Measurements from ENCODE around the gene ZBTB11. TPM values are rescaled to one million over a fixed set of nuclear protein-coding genes. Genes with fewer than 3 reads are reported as not detected.

ZBTB11 gene
- total and polyA plus RNA-seq, 2 donors (not counting 3 experiments of a cell fraction or from before 2014, with no cell fraction given) = 4.2 to 15.8 TPM

DNA sequence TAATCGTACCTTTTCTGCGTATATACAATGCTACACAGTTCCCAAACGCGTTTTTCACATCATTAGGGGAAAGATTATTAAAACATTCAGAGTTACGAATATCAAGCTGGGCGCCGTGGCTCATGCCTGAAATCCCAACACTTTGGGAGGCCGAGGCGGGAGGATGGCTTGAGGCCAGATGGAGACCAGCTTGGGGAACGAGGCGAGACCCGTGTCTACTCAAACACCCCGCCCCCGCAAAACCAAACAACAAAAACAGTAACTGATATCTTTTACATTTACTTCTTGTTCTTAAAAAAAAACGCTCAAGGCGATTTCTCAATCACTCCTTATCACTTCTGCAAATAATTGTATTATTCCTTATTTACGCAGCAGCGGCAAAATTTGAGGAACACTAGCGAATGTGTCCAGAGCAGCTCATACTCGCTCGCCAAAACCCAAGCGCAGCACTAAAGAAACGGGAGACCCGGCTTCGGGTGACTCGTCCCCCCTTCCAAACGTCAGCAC lies 1.2 kb downstream of the ZBTB11 start:
- DNase-seq (ENCODE audit: low read depth, low spot score) (no peak), FAIRE-seq (no peak)
- H3K4me1 ChIP-seq (ENCODE audit: control insufficient read depth, extremely low read depth, insufficient read depth, low read length) = peaks cover 16% of the 10 kb centered on the region
- no peaks in the 10 kb centered on the region for H3K9me3 ChIP-seq (replicated peaks; ENCODE audit: control insufficient read depth, insufficient read depth, low read length)
- H3K27me3 ChIP-seq (ENCODE audit: control insufficient read depth in 2 of 2, insufficient read depth in 2 of 2, low read length in 2 of 2) = no peaks in the 10 kb centered on the region
- peaks cover 46% of the 10 kb centered on the region for H3K79me2 ChIP-seq (ENCODE audit: control insufficient read depth, insufficient read depth, low read length)
- H3K36me3 ChIP-seq (ENCODE audit: control insufficient read depth in 2 of 2, extremely low read depth in 1 of 2, insufficient read depth in 2 of 2, low read length in 2 of 2) = peaks cover 3 to 5% of the 10 kb centered on the region in 2 experiments
- no TSS peak for BruUV-seq (replicated peaks)
- H3K9me1 ChIP-seq (replicated peaks; ENCODE audit: control insufficient read depth, extremely low read depth, insufficient read depth, low read length) = no peaks in the 10 kb centered on the region
- peak overlapping the region; percentile 67 to 80 (median 76) for H3K4me3 ChIP-seq (replicated peaks in 1 of 3; ENCODE audit: insufficient read depth in 1 of 3, low read depth in 1 of 3, low read length in 3 of 3)
- intact Hi-C loops (cut with micrococcal nuclease) (loop anchor here (5.0 kb wide), 1 partner anchor 1273 kb away; the partner anchor contains the start of genes LNP1 and TOMM70), dilution Hi-C loops (cut with MboI; ENCODE audit: extremely low pct_ligation_motif_present, low sequenced_read_pairs) (no loop called here)
- CTCF ChIA-PET = interaction anchor here (0.7 to 2.8 kb wide), 6 partner anchors 9 to 102 kb away, joined by 3 to 11 read pairs (median 4); partner anchors contain the start of genes CEP97 and PCNP
- POLR2A ChIA-PET = interaction anchor here (0.8 to 3.4 kb wide), 3 partner anchors 10 to 102 kb away, joined by 3 to 19 read pairs (median 3); partner anchors contain the start of genes CEP97, PCNP and RPL24
- peak overlapping the region; percentile 77 for H3K9ac ChIP-seq (replicated peaks; ENCODE audit: extremely low read depth, insufficient read depth, low read length)
- H3K4me2 ChIP-seq (ENCODE audit: insufficient read depth, low read length) = peak overlapping the region; percentile 72
- peak overlapping the region; percentile 51 for H3K27ac ChIP-seq (ENCODE audit: insufficient read depth, low read depth, low read length)
- TF ChIP-seq MYC (IDR thresholded peaks at IDR 0.05; ENCODE audit: low read depth, low read length) (no peak), POLR2A (IDR thresholded peaks at IDR 0.05; ENCODE audit: low read depth, low read length) (peak; percentile 49), FOS (IDR thresholded peaks at IDR 0.05; ENCODE audit: borderline replicate concordance, insufficient read depth, low read length) (no peak), GATA2 (IDR thresholded peaks at IDR 0.05; ENCODE audit: insufficient read depth, insufficient read length, low read depth, low read length) (no peak)
- no peaks in the 10 kb centered on the region for H4K20me1 ChIP-seq (replicated peaks; ENCODE audit: control insufficient read depth, extremely low read depth, insufficient read depth, low read length)
- H2AFZ ChIP-seq (ENCODE audit: low read depth, low read length) = peak overlapping the region; percentile 56

DNA sequence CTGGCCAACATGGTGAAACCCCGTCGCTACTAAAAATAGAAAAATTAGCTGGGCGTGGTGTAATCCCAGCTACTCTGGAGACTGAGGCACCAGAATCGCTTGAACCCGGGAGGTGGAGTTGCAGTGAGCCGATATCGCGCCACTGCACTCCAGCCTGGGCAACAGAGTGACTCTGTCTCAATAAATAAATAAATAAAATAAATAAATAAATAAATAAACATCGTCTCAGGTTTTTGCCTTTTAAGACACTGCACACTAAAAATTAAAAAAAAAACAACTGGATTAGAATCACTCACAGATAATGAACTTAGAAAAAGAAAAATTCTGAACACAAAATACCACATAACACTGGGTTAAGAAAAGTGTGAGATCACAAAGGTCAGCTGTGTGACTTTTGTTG lies 2.4 kb downstream of the ZBTB11 start:
- Histone ChIP-seq H2AFZ (ENCODE audit: low read depth, low read length) (no peak overlapping the region), H3K27me3 (ENCODE audit: control insufficient read depth in 2 of 2, insufficient read depth in 2 of 2, low read length in 2 of 2) (no peaks in the 10 kb centered on the region), H3K4me1 (ENCODE audit: control insufficient read depth, extremely low read depth, insufficient read depth, low read length) (peaks cover 16% of the 10 kb centered on the region), H3K9me3 (replicated peaks; ENCODE audit: control insufficient read depth, insufficient read depth, low read length) (no peaks in the 10 kb centered on the region), H3K9me1 (replicated peaks; ENCODE audit: control insufficient read depth, extremely low read depth, insufficient read depth, low read length) (no peaks in the 10 kb centered on the region), H3K9ac (replicated peaks; ENCODE audit: extremely low read depth, insufficient read depth, low read length) (no peak overlapping the region), H3K36me3 (ENCODE audit: control insufficient read depth in 2 of 2, extremely low read depth in 1 of 2, insufficient read depth in 2 of 2, low read length in 2 of 2) (peaks cover 0 to 1% of the 10 kb centered on the region in 2 experiments), H3K79me2 (ENCODE audit: control insufficient read depth, insufficient read depth, low read length) (peaks cover 43% of the 10 kb centered on the region), H3K27ac (ENCODE audit: insufficient read depth, low read depth, low read length) (no peak overlapping the region), H3K4me2 (ENCODE audit: insufficient read depth, low read length) (peak overlapping the region; percentile 72), H3K4me3 (replicated peaks in 1 of 3; ENCODE audit: insufficient read depth in 1 of 3, low read depth in 1 of 3, low read length in 3 of 3) (no peak overlapping the region), H4K20me1 (replicated peaks; ENCODE audit: control insufficient read depth, extremely low read depth, insufficient read depth, low read length) (no peaks in the 10 kb centered on the region)
- intact Hi-C loops (cut with micrococcal nuclease) (no loop called here), dilution Hi-C loops (cut with MboI; ENCODE audit: extremely low pct_ligation_motif_present, low sequenced_read_pairs) (no loop called here)
- TF ChIP-seq MYC (IDR thresholded peaks at IDR 0.05; ENCODE audit: low read depth, low read length) = no peak
- no peak for TF ChIP-seq FOS (IDR thresholded peaks at IDR 0.05; ENCODE audit: borderline replicate concordance, insufficient read depth, low read length)
- TF ChIP-seq MAX (IDR thresholded peaks at IDR 0.05; ENCODE audit: insufficient read depth, insufficient read length) = no peak
- TF ChIP-seq JUN (IDR thresholded peaks at IDR 0.05; ENCODE audit: borderline replicate concordance, insufficient read depth, insufficient read length, low read depth) = no peak
- TF ChIP-seq, protein P1, sequence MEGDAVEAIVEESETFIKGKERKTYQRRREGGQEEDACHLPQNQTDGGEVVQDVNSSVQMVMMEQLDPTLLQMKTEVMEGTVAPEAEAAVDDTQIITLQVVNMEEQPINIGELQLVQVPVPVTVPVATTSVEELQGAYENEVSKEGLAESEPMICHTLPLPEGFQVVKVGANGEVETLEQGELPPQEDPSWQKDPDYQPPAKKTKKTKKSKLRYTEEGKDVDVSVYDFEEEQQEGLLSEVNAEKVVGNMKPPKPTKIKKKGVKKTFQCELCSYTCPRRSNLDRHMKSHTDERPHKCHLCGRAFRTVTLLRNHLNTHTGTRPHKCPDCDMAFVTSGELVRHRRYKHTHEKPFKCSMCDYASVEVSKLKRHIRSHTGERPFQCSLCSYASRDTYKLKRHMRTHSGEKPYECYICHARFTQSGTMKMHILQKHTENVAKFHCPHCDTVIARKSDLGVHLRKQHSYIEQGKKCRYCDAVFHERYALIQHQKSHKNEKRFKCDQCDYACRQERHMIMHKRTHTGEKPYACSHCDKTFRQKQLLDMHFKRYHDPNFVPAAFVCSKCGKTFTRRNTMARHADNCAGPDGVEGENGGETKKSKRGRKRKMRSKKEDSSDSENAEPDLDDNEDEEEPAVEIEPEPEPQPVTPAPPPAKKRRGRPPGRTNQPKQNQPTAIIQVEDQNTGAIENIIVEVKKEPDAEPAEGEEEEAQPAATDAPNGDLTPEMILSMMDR (IDR thresholded peaks at IDR 0.05; ENCODE audit: extremely low read depth in 1 of 2, insufficient read depth in 1 of 2, low read depth in 1 of 2, low read length in 2 of 2) = no peak
- TF ChIP-seq POLR2A (IDR thresholded peaks at IDR 0.05; ENCODE audit: low read depth, low read length) = no peak
- no peak for TF ChIP-seq POLR2AphosphoS5 (IDR thresholded peaks at IDR 0.05; ENCODE audit: insufficient read depth, low read depth, low read length)
- no peak for TF ChIP-seq GATA2 (IDR thresholded peaks at IDR 0.05; ENCODE audit: insufficient read depth, insufficient read length, low read depth, low read length)
- TF ChIP-seq EZH2 (IDR thresholded peaks at IDR 0.05; ENCODE audit: borderline replicate concordance, low read depth, low read length, severe bottlenecking) = no peak
- DNase-seq (ENCODE audit: low read depth, low spot score) = no peak
- ChIA-PET POLR2A (interaction anchor here (3.4 kb wide), 1 partner anchor 12 kb away, joined by 19 read pairs; the partner anchor contains the start of gene RPL24), CTCF (no interaction called here)
- no peak for FAIRE-seq
- BruUV-seq (replicated peaks) = no TSS peak

Data from endothelial cell of umbilical vein (primary cell).